Gastroesophageal sphincter (tissue), 4 donors: ENCODE data around the gene CISH. TPM values are rescaled to one million over a fixed set of nuclear protein-coding genes. Genes with fewer than 3 reads are reported as not detected.

ENCODE experiments used
- ATAC-seq: fragments of 150-250 bp; one replicate; pipeline ENCODE4 v1.9.1; 2016; ENCODE audit warnings: mild to moderate bottlenecking, moderate library complexity
- H3K27ac ChIP-seq, 4 donors: fragments of 200-600 bp; sonication (generic) in 3 of 4; 1 replicate in 3 of 4; 2 replicates in 1 of 4; pipeline ENCODE4 v1.5.1; 2016 to 2019
- H3K27me3 ChIP-seq: fragments of 200-600 bp; sonication (generic); one replicate; pipeline ENCODE4 v1.5.1; 2019
- H3K36me3 ChIP-seq, 2 donors: fragments of 200-600 bp; sonication (generic); one replicate each; pipeline ENCODE4 v1.5.1; 2019; ENCODE audit warnings: control low read depth in 1 of 2
- H3K4me1 ChIP-seq, 3 donors: fragments of 200-600 bp; sonication (generic); 1 replicate in 2 of 3; 2 replicates in 1 of 3; pipeline ENCODE4 v1.5.1; 2016 to 2019; ENCODE audit warnings: control low read depth in 2 of 3
- H3K4me3 ChIP-seq, 2 donors: fragments of 200-600 bp; sonication (generic); one replicate each; pipeline ENCODE4 v1.5.1; 2019; ENCODE audit warnings: mild to moderate bottlenecking in 1 of 2, moderate library complexity in 1 of 2
- H3K9me3 ChIP-seq, 3 donors: fragments of 200-600 bp; sonication (generic); one replicate each; pipeline ENCODE4 v1.5.1; 2017 to 2019; ENCODE audit warnings: control low read depth in 2 of 3
- EP300 ChIP-seq: sonication (generic); formaldehyde crosslinking; IDR thresholded peaks from one replicate; pipeline ENCODE4 v1.6.1; 2017; ENCODE audit warnings: antibody characterized with exemption, mild to moderate bottlenecking
- POLR2A ChIP-seq, 2 donors: fragments of 450-650 bp; IDR thresholded peaks; one replicate each; pipeline ENCODE4 v1.6.1; 2017; ENCODE audit warnings: antibody characterized with exemption in 2 of 2, mild to moderate bottlenecking in 2 of 2, moderate library complexity in 1 of 2
- POLR2AphosphoS5 ChIP-seq: sonication (generic); formaldehyde crosslinking; IDR thresholded peaks from one replicate; pipeline ENCODE4 v1.6.1; 2017; ENCODE audit warnings: antibody characterized with exemption
- WGBS, 2 donors: methylation state at CpG; one replicate each; pipeline ENCODE4 v1.1.5; 2018; ENCODE audit warnings: low coverage in 1 of 2; 5-methylcytosine and 5-hydroxymethylcytosine counted together
- total RNA-seq, 4 donors: library from RNA; depleted of rRNA; stranded (reverse); fragments of >200 nt; gene quantifications; one replicate each; pipeline ENCODE4 v1.1.0, GENCODE V29; 2016
- TF ChIP-seq, protein P1 (sequence below), 4 experiments: fragments of 200-600 bp in 2 of 4; fragments of 450-650 bp in 2 of 4; sonication (generic) in 1 of 4; IDR thresholded peaks; one replicate each; pipeline ENCODE4 v1.5.1; 2017 to 2019; ENCODE audit warnings: antibody characterized with exemption in 4 of 4, mild to moderate bottlenecking in 2 of 4, moderate library complexity in 2 of 4

Gene CISH
- total RNA-seq, 4 donors from 2014 or later = 0.99 to 9.3 (median 3.6) TPM

DNA sequence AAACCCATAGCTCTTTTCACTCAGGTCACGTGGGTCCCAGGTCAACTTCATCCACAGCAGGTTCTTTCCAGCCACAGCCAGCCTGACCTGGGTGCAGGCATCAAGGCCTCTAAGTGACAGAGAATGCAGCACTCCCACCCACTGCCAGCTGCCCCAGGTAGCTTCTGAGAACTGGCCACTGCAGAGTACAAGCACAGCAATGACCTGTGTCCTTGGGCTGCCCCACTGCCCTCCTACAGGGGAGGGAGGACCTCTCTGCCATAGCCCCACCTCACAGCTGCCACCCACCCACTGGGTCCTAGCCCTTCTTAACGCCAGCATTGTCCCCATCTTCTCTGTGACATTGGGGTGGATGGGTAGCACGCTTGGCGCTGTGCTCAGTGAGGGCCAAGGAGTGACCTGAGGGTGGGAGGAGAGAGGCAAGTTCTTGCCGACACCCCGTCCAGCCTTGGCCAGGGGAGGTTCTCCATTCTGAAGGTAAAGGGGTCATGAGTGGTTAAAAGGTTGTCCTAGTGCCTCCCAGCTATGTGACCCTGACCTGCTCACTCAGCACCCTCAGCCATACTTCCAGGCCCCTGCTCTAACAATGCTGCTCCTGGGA lies 12.4 kb downstream of the CISH start:
- no peak for ATAC-seq
- TF ChIP-seq POLR2AphosphoS5 (no peak), POLR2A (IDR thresholded peaks at IDR 0.05) (no peak), EP300 (no peak)
- TF ChIP-seq, protein P1, sequence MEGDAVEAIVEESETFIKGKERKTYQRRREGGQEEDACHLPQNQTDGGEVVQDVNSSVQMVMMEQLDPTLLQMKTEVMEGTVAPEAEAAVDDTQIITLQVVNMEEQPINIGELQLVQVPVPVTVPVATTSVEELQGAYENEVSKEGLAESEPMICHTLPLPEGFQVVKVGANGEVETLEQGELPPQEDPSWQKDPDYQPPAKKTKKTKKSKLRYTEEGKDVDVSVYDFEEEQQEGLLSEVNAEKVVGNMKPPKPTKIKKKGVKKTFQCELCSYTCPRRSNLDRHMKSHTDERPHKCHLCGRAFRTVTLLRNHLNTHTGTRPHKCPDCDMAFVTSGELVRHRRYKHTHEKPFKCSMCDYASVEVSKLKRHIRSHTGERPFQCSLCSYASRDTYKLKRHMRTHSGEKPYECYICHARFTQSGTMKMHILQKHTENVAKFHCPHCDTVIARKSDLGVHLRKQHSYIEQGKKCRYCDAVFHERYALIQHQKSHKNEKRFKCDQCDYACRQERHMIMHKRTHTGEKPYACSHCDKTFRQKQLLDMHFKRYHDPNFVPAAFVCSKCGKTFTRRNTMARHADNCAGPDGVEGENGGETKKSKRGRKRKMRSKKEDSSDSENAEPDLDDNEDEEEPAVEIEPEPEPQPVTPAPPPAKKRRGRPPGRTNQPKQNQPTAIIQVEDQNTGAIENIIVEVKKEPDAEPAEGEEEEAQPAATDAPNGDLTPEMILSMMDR (IDR thresholded peaks at IDR 0.05) = no peak

DNA sequence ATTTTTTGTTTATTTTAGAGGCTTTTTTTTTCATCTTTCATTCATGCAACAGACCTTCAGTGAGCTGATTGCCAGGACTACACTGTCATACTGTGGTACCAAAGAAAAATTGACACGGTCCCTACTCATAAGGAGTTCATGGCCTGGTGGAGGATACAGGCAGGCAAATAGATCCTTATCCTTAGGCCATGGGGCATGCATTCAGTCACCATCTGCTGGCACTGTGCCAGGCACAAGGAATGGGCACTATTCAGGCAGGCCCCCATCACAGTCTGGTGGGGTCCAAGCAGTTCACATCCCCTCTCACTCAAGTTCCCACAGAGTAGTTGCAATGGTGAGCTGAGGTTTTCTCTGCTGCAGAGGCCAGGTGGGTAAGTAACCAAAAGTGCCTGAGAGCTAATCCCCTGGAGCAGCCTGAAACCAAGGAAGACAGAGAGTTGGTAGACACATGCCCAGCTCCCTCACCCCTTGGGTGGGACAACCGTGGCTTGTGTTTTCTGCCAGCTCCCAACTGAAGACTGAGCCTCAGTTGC lies 17.3 kb downstream of the CISH start:
- Histone ChIP-seq H3K36me3 (no peaks in the 10 kb centered on the region), H3K27me3 (no peaks in the 10 kb centered on the region), H3K9me3 (no peaks in the 10 kb centered on the region), H3K4me1 (peaks cover 0 to 45% (median 15%) of the 10 kb centered on the region in 3 donors), H3K27ac (no peak overlapping the region), H3K4me3 (no peak overlapping the region)
- no peak for ATAC-seq
- TF ChIP-seq POLR2A (IDR thresholded peaks at IDR 0.05) (no peak), POLR2AphosphoS5 (no peak), EP300 (no peak)
- TF ChIP-seq, protein P1 (IDR thresholded peaks at IDR 0.05) = no peak
- WGBS, 2 donors = 0 to 40% methylated on average over 1 to 2 of the region's 2 CpGs

More for the DNA sequence above, 12.4 kb downstream of the CISH start:
- Histone ChIP-seq H3K9me3 (no peaks in the 10 kb centered on the region), H3K36me3 (peaks cover 0 to 3% of the 10 kb centered on the region in 2 donors), H3K4me1 (peaks cover 11 to 55% (median 28%) of the 10 kb centered on the region in 3 donors), H3K4me3 (no peak overlapping the region), H3K27me3 (no peaks in the 10 kb centered on the region), H3K27ac (peak overlapping the region in 3 of 4 donors; percentile 95 to 96 (median 96))
- 86 to 93% methylated on average over 1 to 3 of the region's 6 CpGs for WGBS, 2 donors

DNA sequence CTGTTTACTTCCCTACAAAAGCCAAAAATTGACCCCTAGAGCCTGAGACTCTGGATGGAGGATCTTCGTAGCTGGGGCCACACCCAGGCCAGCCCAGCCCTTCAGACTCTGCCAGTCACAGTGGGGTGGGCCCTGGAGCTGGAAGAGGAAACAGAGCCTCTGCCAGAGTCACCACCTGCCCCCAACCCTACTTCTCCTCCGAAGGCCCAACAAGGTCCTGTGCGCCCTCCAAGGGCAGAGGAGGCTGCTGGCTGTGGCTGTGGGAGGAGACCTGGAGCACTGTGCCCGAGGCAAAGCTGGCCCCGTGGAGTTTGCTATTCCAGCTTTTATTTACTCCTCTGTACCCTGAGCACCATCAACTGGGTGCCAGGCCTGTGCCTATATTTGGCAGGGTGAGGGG lies 19.0 kb downstream of the CISH start:
- ATAC-seq = no peak
- Histone ChIP-seq H3K4me1 (peaks cover 0 to 41% (median 15%) of the 10 kb centered on the region in 3 donors), H3K27me3 (no peaks in the 10 kb centered on the region), H3K36me3 (no peaks in the 10 kb centered on the region), H3K4me3 (no peak overlapping the region), H3K27ac (no peak overlapping the region), H3K9me3 (no peaks in the 10 kb centered on the region)
- WGBS, 2 donors = 19% methylated on average over 3 of the region's 5 CpGs; no CpG with 5 or more reads in 1 of the 2 donors
- no peak for TF ChIP-seq EP300
- TF ChIP-seq POLR2AphosphoS5 = no peak
- TF ChIP-seq, protein P1 (IDR thresholded peaks at IDR 0.05) = no peak
- TF ChIP-seq POLR2A (IDR thresholded peaks at IDR 0.05) = no peak

DNA sequence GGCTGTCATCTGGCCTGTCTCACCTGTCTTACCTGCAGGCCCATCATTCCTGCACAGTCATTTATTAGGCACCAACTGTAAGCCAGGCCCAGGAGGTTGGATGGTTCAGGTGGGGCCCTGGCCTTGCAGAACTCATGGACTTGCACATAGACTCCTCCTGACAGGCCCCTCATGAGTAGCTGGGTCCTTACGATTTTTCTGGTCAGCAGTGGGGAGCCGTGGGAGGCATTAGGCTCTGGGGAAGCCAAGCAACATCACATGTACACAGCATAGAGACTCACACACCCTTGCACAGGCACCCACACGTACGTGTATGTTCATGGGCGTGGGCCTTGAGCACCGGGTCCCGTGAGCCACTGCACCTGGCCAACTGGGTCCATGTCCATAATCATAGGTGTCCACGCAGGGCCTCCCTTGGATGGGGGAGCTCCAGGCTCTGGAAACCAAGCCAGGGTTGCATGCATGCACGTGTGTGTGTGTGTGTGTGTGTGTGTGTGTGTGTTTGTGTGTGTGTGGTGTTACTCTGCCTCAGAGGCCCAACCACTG lies 20.3 kb downstream of the CISH start:
- no peak for ATAC-seq
- no peak overlapping the region for H3K4me3 ChIP-seq
- H3K27me3 ChIP-seq = no peaks in the 10 kb centered on the region
- no peaks in the 10 kb centered on the region for H3K9me3 ChIP-seq
- H3K4me1 ChIP-seq = peaks cover 0 to 41% (median 15%) of the 10 kb centered on the region in 3 donors
- no CpG with 5 or more reads among the region's 9 CpGs for WGBS, 2 donors
- peak overlapping the region in 1 of 4 donors; percentile 71 for H3K27ac ChIP-seq
- TF ChIP-seq POLR2AphosphoS5 (no peak), EP300 (no peak), POLR2A (IDR thresholded peaks at IDR 0.05) (no peak)
- TF ChIP-seq, protein P1 (IDR thresholded peaks at IDR 0.05) = no peak
- H3K36me3 ChIP-seq = no peaks in the 10 kb centered on the region
